ENCODE data around the gene BMP7.

DNA sequence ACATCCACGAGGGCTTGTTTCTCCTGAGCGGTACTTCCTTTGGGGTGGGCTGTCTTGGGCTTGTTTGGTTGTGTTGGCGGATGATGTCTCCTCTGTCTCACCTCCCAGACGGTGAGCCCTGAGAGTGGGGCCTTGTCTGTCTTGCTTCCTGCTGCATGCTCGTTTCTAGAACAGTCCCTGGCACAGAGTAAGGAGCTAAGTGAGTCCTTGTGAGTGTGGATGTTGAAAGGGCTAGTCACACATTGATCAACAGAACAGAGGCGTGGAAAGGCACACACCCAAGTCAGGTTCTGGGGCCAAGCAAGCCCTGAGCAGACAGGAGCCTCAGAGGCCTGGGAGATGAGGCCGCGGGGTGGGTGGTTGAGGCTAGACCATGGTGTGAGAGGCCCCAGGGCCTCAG lies 111.0 kb downstream of the BMP7 start:
- TF ChIP-seq, protein P1, sequence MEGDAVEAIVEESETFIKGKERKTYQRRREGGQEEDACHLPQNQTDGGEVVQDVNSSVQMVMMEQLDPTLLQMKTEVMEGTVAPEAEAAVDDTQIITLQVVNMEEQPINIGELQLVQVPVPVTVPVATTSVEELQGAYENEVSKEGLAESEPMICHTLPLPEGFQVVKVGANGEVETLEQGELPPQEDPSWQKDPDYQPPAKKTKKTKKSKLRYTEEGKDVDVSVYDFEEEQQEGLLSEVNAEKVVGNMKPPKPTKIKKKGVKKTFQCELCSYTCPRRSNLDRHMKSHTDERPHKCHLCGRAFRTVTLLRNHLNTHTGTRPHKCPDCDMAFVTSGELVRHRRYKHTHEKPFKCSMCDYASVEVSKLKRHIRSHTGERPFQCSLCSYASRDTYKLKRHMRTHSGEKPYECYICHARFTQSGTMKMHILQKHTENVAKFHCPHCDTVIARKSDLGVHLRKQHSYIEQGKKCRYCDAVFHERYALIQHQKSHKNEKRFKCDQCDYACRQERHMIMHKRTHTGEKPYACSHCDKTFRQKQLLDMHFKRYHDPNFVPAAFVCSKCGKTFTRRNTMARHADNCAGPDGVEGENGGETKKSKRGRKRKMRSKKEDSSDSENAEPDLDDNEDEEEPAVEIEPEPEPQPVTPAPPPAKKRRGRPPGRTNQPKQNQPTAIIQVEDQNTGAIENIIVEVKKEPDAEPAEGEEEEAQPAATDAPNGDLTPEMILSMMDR (conservative IDR thresholded peaks at IDR 0.05), result no peak
- no peak for TF ChIP-seq EZH2 (IDR thresholded peaks at IDR 0.05; ENCODE audit: low read depth)
